GM19463 (cell line): ENCODE results near the gene HOXD8.

Source experiments
- ATAC-seq: cut with Tn5 transposase; IDR thresholded peaks from one replicate; pipeline ENCODE4 v1.9.1; 2021; ENCODE audit warnings: mild to moderate bottlenecking, moderate library complexity; ENCODE audit not compliant: unreplicated experiment

Gene HOXD8

GRCh38 chr2:176157499-176158185 is 28.1 kb downstream of the HOXD8 start:
- ATAC-seq, result no peak

GRCh38 chr2:176158186-176158591 is 28.7 kb downstream of the HOXD8 start:
- no peak for ATAC-seq

GRCh38 chr2:176158855-176159662 is 29.6 kb downstream of the HOXD8 start:
- no peak for ATAC-seq

GRCh38 chr2:176159663-176160250 is 30.3 kb downstream of the HOXD8 start:
- no peak for ATAC-seq

GRCh38 chr2:176160251-176160985 is 30.9 kb downstream of the HOXD8 start:
- no peak for ATAC-seq

- ATAC-seq, result no peak
These were observed 31.7 kb downstream of the HOXD8 start for GRCh38 chr2:176160986-176161824.

GRCh38 chr2:176161825-176162626 is 32.5 kb downstream of the HOXD8 start:
- no peak for ATAC-seq

- ATAC-seq, result no peak
These were observed 33.6 kb downstream of the HOXD8 start for GRCh38 chr2:176162911-176163671.

- no peak for ATAC-seq
These were observed 34.2 kb downstream of the HOXD8 start for GRCh38 chr2:176163672-176164056.

GRCh38 chr2:176164201-176164600 is 34.7 kb downstream of the HOXD8 start:
- ATAC-seq, result no peak

- ATAC-seq, result no peak
These were observed 35.3 kb downstream of the HOXD8 start for GRCh38 chr2:176164611-176165369.

- no peak for ATAC-seq
These were observed 36.0 kb downstream of the HOXD8 start for GRCh38 chr2:176165370-176166050.

- ATAC-seq, result no peak
These were observed 36.8 kb downstream of the HOXD8 start for GRCh38 chr2:176166272-176166671.

GRCh38 chr2:176167398-176167797 is 37.9 kb downstream of the HOXD8 start:
- no peak for ATAC-seq

GRCh38 chr2:176169181-176169580 is 39.7 kb downstream of the HOXD8 start:
- ATAC-seq, result no peak

- ATAC-seq, result no peak
These were observed 40.2 kb downstream of the HOXD8 start for GRCh38 chr2:176169711-176170110.

GRCh38 chr2:176170602-176171305 is 41.2 kb downstream of the HOXD8 start:
- ATAC-seq, result no peak
